ENCODE measurements around the gene FCRL5.
"Not testable (repeated sequence)": the region's sequence is repeated elsewhere in the genome, so short reads cannot be mapped to it uniquely, and the experiment has no call there.

FCRL5 gene

DNA sequence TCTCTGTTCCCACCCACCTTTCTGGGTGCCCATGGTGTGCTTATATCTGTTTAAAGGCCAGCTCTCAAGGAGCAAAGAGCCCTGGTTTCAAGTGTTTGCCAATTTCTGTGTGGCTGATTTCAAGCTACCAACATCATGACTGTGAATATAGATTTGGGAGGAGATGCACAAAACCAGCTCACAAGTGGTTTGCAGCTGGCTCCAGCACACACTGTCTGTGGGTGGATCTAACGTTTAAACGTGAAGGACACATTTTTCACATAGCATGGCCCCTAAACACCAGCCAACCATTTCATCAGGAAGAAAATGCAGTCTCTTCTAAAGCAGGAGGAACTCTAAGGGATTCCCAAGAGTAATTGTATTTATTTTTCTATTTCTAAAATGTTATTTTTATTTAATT lies 65.2 kb downstream of the FCRL5 start:
- no peak for DNase-seq

GRCh38 chr1:157486400-157486799 lies 65.9 kb downstream of the FCRL5 start:
- DNase-seq = not testable (repeated sequence)

GRCh38 chr1:157485793-157486192 lies 66.5 kb downstream of the FCRL5 start:
- no peak for DNase-seq

- no peak for DNase-seq
Measured at GRCh38 chr1:157484573-157484972, 67.7 kb downstream of the FCRL5 start.

- DNase-seq = no peak
Measured at GRCh38 chr1:157483635-157484034, 68.7 kb downstream of the FCRL5 start.

- DNase-seq = no peak
Measured at GRCh38 chr1:157482717-157483116, 69.6 kb downstream of the FCRL5 start.

DNA sequence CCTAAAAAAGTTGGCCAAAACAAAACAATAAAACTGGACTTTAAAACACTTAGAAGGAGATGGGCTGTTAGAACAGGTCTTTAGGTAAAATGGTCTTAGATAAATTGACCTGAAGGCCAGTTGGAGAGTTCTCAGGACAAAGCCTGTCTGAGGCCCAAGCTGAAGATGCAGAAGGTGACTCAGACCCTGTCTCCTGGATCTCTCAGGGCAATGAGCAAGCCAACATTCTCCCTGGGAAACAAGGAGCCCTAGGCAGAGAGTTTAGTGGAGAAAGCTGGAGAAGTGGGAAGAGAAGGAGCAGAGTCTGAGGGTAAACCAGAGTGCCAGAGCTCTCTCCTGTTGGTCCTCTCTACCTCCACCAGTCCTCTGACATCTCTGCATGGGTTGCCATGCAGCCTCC lies 70.1 kb downstream of the FCRL5 start:
- no peak for DNase-seq

DNA sequence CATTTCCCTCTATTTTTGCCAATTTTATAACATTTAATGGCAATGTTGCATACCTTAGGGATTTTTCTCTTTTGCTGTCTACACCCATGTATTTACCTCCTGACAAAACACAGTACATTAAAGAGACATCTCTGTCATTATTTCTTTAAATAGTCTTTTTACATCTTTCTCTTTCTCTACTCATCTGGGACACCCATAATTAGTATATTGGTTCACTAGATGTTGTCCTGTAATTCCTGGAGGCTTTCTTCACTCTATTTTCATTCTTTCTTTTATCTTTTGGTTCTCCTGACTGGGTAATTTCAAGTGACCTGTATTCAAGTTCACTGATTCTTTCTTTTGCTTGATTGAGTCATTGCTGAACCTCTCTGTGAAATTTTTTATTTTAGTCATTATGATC lies 74.3 kb downstream of the FCRL5 start:
- no peak for DNase-seq

DNA sequence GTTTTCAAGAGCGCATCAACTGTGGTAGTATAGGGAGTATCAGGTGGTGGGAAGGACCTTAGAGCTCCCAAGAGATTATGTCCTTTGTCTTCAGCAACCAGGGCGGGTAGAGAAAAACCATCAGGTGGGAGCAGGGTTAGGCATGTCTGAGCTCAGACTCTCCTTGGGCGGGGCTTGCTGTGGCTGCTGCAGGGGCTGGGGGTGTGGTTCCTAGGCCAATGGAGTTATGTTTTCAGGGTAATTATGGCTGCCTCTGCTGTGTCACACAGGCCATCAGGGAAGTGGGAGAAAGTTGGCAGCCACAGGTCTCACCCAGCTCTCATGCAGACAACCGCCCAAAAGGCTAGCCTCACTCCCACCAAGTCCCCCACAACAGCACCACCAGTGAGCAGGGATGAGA lies 74.9 kb downstream of the FCRL5 start:
- DNase-seq = no peak

GRCh38 chr1:157472959-157473358 lies 79.4 kb downstream of the FCRL5 start:
- DNase-seq = no peak

- DNase-seq = no peak
Measured at GRCh38 chr1:157472056-157472701, 80.1 kb downstream of the FCRL5 start.

DNA sequence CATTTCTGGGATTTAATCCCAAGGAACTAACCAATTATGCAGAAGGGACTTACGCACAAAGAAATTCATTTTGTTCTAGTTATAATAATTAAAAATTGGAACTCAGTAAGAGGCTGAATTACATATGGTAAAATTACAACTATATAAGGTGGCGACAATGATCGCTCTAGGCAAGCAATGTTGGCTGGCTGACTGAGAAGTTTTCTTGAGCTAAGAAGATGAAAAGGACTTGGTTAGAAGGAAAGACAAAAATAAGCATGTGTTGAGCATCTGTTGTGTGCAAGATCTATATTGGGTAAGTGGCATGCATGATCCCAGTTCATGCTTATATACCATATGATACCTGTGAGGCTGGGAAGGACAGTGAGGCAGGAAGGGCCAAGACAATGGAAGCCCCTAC lies 80.8 kb downstream of the FCRL5 start:
- DNase-seq = no peak

GRCh38 chr1:157469752-157470675 lies 82.3 kb downstream of the FCRL5 start:
- DNase-seq = no peak

DNA sequence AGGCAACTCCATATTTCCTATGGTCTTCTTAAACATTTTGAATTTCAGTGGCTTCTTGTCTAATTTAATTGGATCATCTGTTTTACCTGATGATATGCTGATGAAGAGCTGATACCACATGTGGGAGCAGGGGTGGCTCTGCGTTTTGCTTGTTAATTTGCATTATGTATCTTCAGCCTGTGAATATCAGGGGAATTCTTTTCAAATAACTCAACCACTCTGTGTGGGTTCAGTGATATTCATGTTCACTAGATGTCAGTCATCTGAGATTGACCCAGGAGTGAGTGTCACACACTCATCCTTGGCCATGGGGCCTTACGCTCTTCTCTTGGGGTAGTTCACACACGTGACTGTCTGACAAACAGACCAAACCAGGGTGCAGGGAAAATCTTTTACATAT lies 83.0 kb downstream of the FCRL5 start:
- no peak for DNase-seq

DNA sequence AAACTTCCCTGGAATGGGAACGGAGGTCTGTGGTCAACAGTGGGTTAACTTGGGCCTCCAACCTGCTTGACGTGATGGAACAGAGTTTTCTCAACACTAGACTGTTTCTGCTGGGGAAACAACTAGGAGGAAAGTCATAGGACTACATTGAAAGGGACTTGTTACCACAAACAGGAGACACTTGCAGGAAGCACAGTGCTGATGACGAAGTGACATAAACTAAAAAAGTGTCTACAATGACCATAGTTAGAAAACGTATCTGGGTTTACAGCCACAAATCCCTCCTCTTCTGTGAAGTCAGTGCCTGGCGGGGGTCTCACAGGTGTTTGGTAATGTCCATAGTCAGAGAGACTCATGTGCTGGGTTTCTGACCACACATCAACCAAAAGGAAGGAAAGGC lies 86.3 kb downstream of the FCRL5 start:
- no peak for DNase-seq
